Liver (tissue), 9 donors: ENCODE measurements around the gene RAB22A. TPM values are rescaled to one million over a fixed set of nuclear protein-coding genes. Genes with fewer than 3 reads are reported as not detected.

Source experiments
- DNase-seq: peaks from one replicate; pipeline ENCODE4 v3.0.0-alpha.2; 2017; ENCODE audit warnings: low spot score
- H3K27ac ChIP-seq, 2 donors: one replicate each; pipeline ENCODE4 v1.7.0; 2013; ENCODE audit warnings: inconsistent platforms in 2 of 2, low read length in 2 of 2, control low read depth in 1 of 2, low read depth in 1 of 2, mild to moderate bottlenecking in 1 of 2
- H3K27me3 ChIP-seq, 4 donors: one replicate each; pipeline versions ENCODE4 v1.6.1 to v1.7.0; 2013; ENCODE audit warnings: low read length in 3 of 4, inconsistent platforms in 1 of 4, mild to moderate bottlenecking in 1 of 4, moderate library complexity in 1 of 4; ENCODE audit not compliant: control insufficient read depth in 4 of 4, insufficient read depth in 4 of 4
- H3K36me3 ChIP-seq, 4 donors: one replicate each; pipeline versions ENCODE4 v1.6.1 to v1.7.0; 2013; ENCODE audit warnings: low read length in 3 of 4, mild to moderate bottlenecking in 3 of 4, low read depth in 1 of 4, moderate library complexity in 1 of 4; ENCODE audit not compliant: control insufficient read depth in 4 of 4, insufficient read depth in 3 of 4
- H3K4me1 ChIP-seq, 4 donors: one replicate each; pipeline versions ENCODE4 v1.6.1 to v1.7.0; 2013; ENCODE audit warnings: low read length in 3 of 4, mild to moderate bottlenecking in 3 of 4, moderate library complexity in 1 of 4; ENCODE audit not compliant: control insufficient read depth in 4 of 4, insufficient read depth in 4 of 4
- H3K4me3 ChIP-seq, 3 donors: one replicate each; pipeline versions ENCODE4 v1.6.1 to v1.7.0; 2013; ENCODE audit warnings: low read length in 3 of 3, control low read depth in 1 of 3, low read depth in 1 of 3, mild to moderate bottlenecking in 1 of 3
- H3K9ac ChIP-seq, 2 donors: one replicate each; pipeline ENCODE4 v1.7.0; 2013; ENCODE audit warnings: low read length in 2 of 2, mild to moderate bottlenecking in 2 of 2, moderate library complexity in 2 of 2, control low read depth in 1 of 2, low read depth in 1 of 2
- H3K9me3 ChIP-seq, 4 donors: one replicate each; pipeline versions ENCODE4 v1.6.1 to v1.7.0; 2013; ENCODE audit warnings: low read length in 3 of 4; ENCODE audit not compliant: control insufficient read depth in 4 of 4
- ATF3 ChIP-seq: IDR thresholded peaks from 2 replicates; pipeline ENCODE4 v1.6.1; 2016; ENCODE audit warnings: antibody characterized with exemption
- EGR1 ChIP-seq, 2 donors: IDR thresholded peaks; 2 replicates each; pipeline ENCODE4 v1.6.1; 2016 to 2018; ENCODE audit warnings: antibody characterized with exemption in 2 of 2, low read depth in 2 of 2
- FOXA1 ChIP-seq: IDR thresholded peaks from 2 replicates; pipeline ENCODE4 v1.6.1; 2016; ENCODE audit warnings: antibody characterized with exemption
- FOXA2 ChIP-seq: IDR thresholded peaks from 2 replicates; pipeline ENCODE4 v1.6.1; 2016; ENCODE audit warnings: antibody characterized with exemption
- GABPA ChIP-seq, 2 donors: IDR thresholded peaks in 1 of 2; conservative IDR thresholded peaks in 1 of 2; 2 replicates each; pipeline ENCODE4 v1.6.1; 2016; ENCODE audit warnings: antibody characterized with exemption in 2 of 2, mild to moderate bottlenecking in 1 of 2, moderate library complexity in 1 of 2
- HNF4A ChIP-seq, 2 donors: conservative IDR thresholded peaks; 2 replicates each; pipeline ENCODE4 v1.6.1; 2016; ENCODE audit warnings: antibody characterized with exemption in 2 of 2, mild to moderate bottlenecking in 2 of 2
- HNF4G ChIP-seq: IDR thresholded peaks from 2 replicates; pipeline ENCODE4 v1.6.1; 2016; ENCODE audit warnings: antibody characterized with exemption
- JUND ChIP-seq, 2 donors: IDR thresholded peaks; 2 replicates each; pipeline ENCODE4 v1.6.1; 2016; ENCODE audit warnings: antibody characterized with exemption in 2 of 2
- NR2F2 ChIP-seq: IDR thresholded peaks from 2 replicates; pipeline ENCODE4 v1.6.1; 2016; ENCODE audit warnings: antibody characterized with exemption
- RAD21 ChIP-seq, 2 donors: IDR thresholded peaks; 2 replicates each; pipeline ENCODE4 v1.6.1; 2016; ENCODE audit warnings: antibody characterized with exemption in 2 of 2, mild to moderate bottlenecking in 2 of 2
- RXRA ChIP-seq, 2 donors: IDR thresholded peaks; 2 replicates each; pipeline ENCODE4 v1.6.1; 2017 to 2018; ENCODE audit warnings: antibody characterized with exemption in 2 of 2, mild to moderate bottlenecking in 1 of 2
- SP1 ChIP-seq: IDR thresholded peaks from 2 replicates; pipeline ENCODE4 v1.6.1; 2018; ENCODE audit warnings: antibody characterized with exemption, mild to moderate bottlenecking
- YY1 ChIP-seq: IDR thresholded peaks from 2 replicates; pipeline ENCODE4 v1.6.1; 2016; ENCODE audit warnings: antibody characterized with exemption, mild to moderate bottlenecking
- whole genome bisulfite sequencing: extraction: QIAGEN DNeasy Blood & Tissue Kit; methylation state at CpG from one replicate; pipeline ENCODE4 v1.1.7; 2013; 5-methylcytosine and 5-hydroxymethylcytosine counted together
- polyA plus RNA-seq, 2 donors: library from polyadenylated mRNA; stranded (reverse) in 1 of 2; unstranded in 1 of 2; fragments of 200-250 nt in 1 of 2; fragments of >200 nt in 1 of 2; fragmentation: Nextera tagmentation in 1 of 2; extraction: Ambion mirVana in 1 of 2; gene quantifications; one replicate each; pipeline versions ENCODE4 v1.2.1 to v1.2.3, GENCODE V29; 2013 to 2015
- total RNA-seq, 2 donors: library from RNA; depleted of rRNA; stranded (reverse); fragments of >200 nt; gene quantifications; one replicate each; pipeline ENCODE4 v1.2.3, GENCODE V29; 2014
- TF ChIP-seq, protein P1 (sequence below): IDR thresholded peaks from 2 replicates; pipeline ENCODE4 v1.6.1; 2016; ENCODE audit warnings: antibody characterized with exemption
- TF ChIP-seq, protein P2 (sequence below): IDR thresholded peaks from 2 replicates; pipeline ENCODE4 v1.6.1; 2016; ENCODE audit warnings: antibody characterized with exemption
- TF ChIP-seq, protein P3 (sequence below): fragments of 150-350 bp; IDR thresholded peaks from 2 replicates; pipeline ENCODE4 v1.5.1; 2017; ENCODE audit warnings: improper control_type of control experiment, low read depth, low read length; ENCODE audit not compliant: missing input control
- donor health status: healthy.
- donor health status: healthy.
- donor health status: healthy.
- donor health status: healthy.
- donor health status: healthy.

The RAB22A gene
- total and polyA plus RNA-seq, 4 donors, result 3.0 to 8.1 (median 5.8) TPM

DNA sequence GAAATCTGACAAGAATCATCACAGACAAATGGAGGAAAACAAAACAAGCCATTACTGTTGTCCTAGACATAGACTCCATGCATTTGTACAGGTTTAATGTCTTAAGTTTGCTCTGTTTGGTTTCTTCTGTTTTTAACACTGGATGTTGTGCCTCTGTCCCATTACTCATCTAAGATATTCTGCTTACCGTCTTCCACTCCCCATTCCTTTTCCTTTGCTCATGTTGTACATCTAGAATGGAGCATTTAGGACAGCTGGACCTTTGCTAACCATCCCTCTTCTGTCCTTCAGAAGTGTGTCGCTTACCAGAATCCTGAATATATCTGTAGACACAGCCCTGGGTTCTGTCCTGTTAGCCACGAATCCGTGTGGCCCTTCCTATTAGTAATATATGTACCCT lies 35.2 kb downstream of the RAB22A start (continued):
- TF ChIP-seq GABPA (IDR thresholded peaks at IDR 0.05 in 1 of 2, conservative IDR thresholded peaks at IDR 0.05 in 1 of 2), result no peak
- TF ChIP-seq HNF4G, result no peak
- no peak for TF ChIP-seq NR2F2
- no peak for TF ChIP-seq FOXA2
- TF ChIP-seq JUND (IDR thresholded peaks at IDR 0.05), result no peak

DNA sequence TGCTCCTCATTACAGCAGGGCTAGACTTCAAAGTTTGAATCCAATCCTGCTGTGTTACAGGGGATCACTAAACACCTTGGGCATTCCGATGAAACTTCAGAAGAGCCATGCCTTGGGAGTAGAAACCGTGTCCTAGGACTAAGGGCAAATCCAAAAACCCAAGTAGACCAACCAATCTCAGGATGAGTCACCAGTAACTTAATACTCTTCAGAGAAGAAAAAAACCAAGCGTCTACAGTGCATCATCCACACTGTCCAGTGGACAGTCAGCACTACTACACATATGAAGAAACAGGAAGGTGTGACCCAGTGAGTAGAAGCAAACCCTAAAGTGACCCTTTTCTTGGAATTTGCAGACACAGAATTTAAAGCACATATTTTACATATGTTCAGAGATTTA lies 40.1 kb downstream of the RAB22A start:
- no peaks in the 10 kb centered on the region for H3K4me1 ChIP-seq
- peaks cover 2 to 19% (median 18%) of the 10 kb centered on the region in 4 donors for H3K36me3 ChIP-seq
- H3K9me3 ChIP-seq, result no peaks in the 10 kb centered on the region
- H3K27ac ChIP-seq, result no peak overlapping the region
- no peak overlapping the region for H3K4me3 ChIP-seq
- H3K27me3 ChIP-seq, result no peaks in the 10 kb centered on the region
- no peak overlapping the region for H3K9ac ChIP-seq
- no peak for DNase-seq
- no peak for TF ChIP-seq SP1
- TF ChIP-seq ATF3, result no peak
- no peak for TF ChIP-seq RXRA (IDR thresholded peaks at IDR 0.05)
- TF ChIP-seq FOXA2, result no peak
- TF ChIP-seq, protein P1, sequence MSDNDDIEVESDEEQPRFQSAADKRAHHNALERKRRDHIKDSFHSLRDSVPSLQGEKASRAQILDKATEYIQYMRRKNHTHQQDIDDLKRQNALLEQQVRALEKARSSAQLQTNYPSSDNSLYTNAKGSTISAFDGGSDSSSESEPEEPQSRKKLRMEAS, result no peak
- WGBS, result 97% methylated on average over 3 of the region's 3 CpGs

DNA sequence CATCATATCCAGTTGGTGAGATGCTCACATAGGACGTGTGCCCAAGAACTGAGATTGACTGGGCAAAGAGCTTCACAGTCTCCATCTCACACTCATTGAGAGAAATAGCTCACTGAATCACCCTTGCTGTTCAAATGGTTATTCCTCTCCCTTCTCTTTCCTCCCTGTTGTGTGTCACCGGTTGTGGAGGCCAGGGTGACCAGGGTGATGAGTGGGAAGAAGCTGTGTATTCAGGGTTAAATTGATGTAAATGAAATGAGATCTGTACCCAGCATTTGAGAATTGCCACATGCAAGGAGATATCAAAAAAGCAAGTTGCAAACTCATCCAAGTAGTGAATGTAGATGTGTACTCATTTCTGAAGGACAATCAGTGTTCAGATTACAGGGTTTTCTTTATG lies 43.0 kb downstream of the RAB22A start:
- no peaks in the 10 kb centered on the region for H3K4me1 ChIP-seq
- 87% methylated on average over 2 of the region's 2 CpGs for WGBS
- DNase-seq, result no peak
- H3K4me3 ChIP-seq, result no peak overlapping the region
- TF ChIP-seq, protein P1, result no peak
- no peak overlapping the region for H3K9ac ChIP-seq
- H3K36me3 ChIP-seq, result peaks cover 1 to 14% (median 11%) of the 10 kb centered on the region in 4 donors
- H3K9me3 ChIP-seq, result no peaks in the 10 kb centered on the region
- no peaks in the 10 kb centered on the region for H3K27me3 ChIP-seq
- H3K27ac ChIP-seq, result no peak overlapping the region

- WGBS, result 89% methylated on average over 8 of the region's 8 CpGs
- Histone ChIP-seq H3K4me1 (no peaks in the 10 kb centered on the region), H3K9me3 (no peaks in the 10 kb centered on the region), H3K36me3 (peaks cover 1 to 25% (median 16%) of the 10 kb centered on the region in 4 donors), H3K27me3 (no peaks in the 10 kb centered on the region), H3K9ac (no peak overlapping the region), H3K4me3 (no peak overlapping the region), H3K27ac (no peak overlapping the region)
- no peak for DNase-seq
- TF ChIP-seq ATF3 (no peak), EGR1 (IDR thresholded peaks at IDR 0.05; ENCODE audit: low read depth in 2 of 2) (no peak), FOXA1 (no peak), GABPA (IDR thresholded peaks at IDR 0.05 in 1 of 2, conservative IDR thresholded peaks at IDR 0.05 in 1 of 2) (no peak), RAD21 (IDR thresholded peaks at IDR 0.05) (no peak), HNF4G (no peak), YY1 (no peak), HNF4A (conservative IDR thresholded peaks at IDR 0.05) (no peak), SP1 (no peak)
- TF ChIP-seq, protein P2, sequence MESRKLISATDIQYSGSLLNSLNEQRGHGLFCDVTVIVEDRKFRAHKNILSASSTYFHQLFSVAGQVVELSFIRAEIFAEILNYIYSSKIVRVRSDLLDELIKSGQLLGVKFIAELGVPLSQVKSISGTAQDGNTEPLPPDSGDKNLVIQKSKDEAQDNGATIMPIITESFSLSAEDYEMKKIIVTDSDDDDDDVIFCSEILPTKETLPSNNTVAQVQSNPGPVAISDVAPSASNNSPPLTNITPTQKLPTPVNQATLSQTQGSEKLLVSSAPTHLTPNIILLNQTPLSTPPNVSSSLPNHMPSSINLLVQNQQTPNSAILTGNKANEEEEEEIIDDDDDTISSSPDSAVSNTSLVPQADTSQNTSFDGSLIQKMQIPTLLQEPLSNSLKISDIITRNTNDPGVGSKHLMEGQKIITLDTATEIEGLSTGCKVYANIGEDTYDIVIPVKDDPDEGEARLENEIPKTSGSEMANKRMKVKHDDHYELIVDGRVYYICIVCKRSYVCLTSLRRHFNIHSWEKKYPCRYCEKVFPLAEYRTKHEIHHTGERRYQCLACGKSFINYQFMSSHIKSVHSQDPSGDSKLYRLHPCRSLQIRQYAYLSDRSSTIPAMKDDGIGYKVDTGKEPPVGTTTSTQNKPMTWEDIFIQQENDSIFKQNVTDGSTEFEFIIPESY, result no peak
- TF ChIP-seq, protein P3, sequence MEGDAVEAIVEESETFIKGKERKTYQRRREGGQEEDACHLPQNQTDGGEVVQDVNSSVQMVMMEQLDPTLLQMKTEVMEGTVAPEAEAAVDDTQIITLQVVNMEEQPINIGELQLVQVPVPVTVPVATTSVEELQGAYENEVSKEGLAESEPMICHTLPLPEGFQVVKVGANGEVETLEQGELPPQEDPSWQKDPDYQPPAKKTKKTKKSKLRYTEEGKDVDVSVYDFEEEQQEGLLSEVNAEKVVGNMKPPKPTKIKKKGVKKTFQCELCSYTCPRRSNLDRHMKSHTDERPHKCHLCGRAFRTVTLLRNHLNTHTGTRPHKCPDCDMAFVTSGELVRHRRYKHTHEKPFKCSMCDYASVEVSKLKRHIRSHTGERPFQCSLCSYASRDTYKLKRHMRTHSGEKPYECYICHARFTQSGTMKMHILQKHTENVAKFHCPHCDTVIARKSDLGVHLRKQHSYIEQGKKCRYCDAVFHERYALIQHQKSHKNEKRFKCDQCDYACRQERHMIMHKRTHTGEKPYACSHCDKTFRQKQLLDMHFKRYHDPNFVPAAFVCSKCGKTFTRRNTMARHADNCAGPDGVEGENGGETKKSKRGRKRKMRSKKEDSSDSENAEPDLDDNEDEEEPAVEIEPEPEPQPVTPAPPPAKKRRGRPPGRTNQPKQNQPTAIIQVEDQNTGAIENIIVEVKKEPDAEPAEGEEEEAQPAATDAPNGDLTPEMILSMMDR, result no peak
- TF ChIP-seq, protein P1, result no peak
Observed at GRCh38 chr20:58359441-58359840, 49.9 kb downstream of the RAB22A start.
